ENCODE data around the gene HTR3E. TPM values are rescaled to one million over a fixed set of nuclear protein-coding genes. Genes with fewer than 3 reads are reported as not detected.

HTR3E gene
- total RNA-seq, 1 experiment from 2014 or later: not detected

- no peak overlapping the region for H2AFZ ChIP-seq (ENCODE audit: low read length)
- H2BK120ac ChIP-seq (ENCODE audit: low read depth, low read length, poor library complexity, severe bottlenecking): no peak overlapping the region
- no peak for TF ChIP-seq CTCF (conservative IDR thresholded peaks at IDR 0.05)
- no peaks in the 10 kb centered on the region for H3K27me3 ChIP-seq (ENCODE audit: insufficient read depth, low read length)
- Mint-ChIP-seq H3K27ac (no peak overlapping the region), H3K9me3 (no peaks in the 10 kb centered on the region), H3K27me3 (ENCODE audit: low read depth) (no peaks in the 10 kb centered on the region), H3K36me3 (ENCODE audit: insufficient read depth in 1 of 3, low read depth in 3 of 3) (no peaks in the 10 kb centered on the region), H3K4me1 (peaks cover 11 to 14% of the 10 kb centered on the region in 2 experiments), H3K4me3 (no peak overlapping the region)
- H3K23me2 ChIP-seq (ENCODE audit: insufficient read length, low read depth, low read length, poor library complexity, severe bottlenecking): no peaks in the 10 kb centered on the region
- no peak overlapping the region for H4K8ac ChIP-seq (replicated peaks; ENCODE audit: insufficient read length, low read depth, low read length)
- no peak overlapping the region for H3K14ac ChIP-seq (ENCODE audit: insufficient read depth, low read length)
- WGBS (ENCODE audit: extremely low coverage, insufficient read length, low lambda C conversion rate): no CpG with 5 or more reads among the region's 10 CpGs
- H3K27ac ChIP-seq (ENCODE audit: insufficient read length, low read depth, low read length): no peak overlapping the region
- H3K23ac ChIP-seq (ENCODE audit: insufficient read length, low read depth, low read length): no peak overlapping the region
- no peak overlapping the region for H3K18ac ChIP-seq (ENCODE audit: insufficient read length, low read depth, low read length)
- no peak overlapping the region for H2BK5ac ChIP-seq (ENCODE audit: insufficient read length, low read length)
- H3K9ac ChIP-seq (ENCODE audit: extremely low read depth, insufficient read length, low read length): no peak overlapping the region
- no peaks in the 10 kb centered on the region for H4K20me1 ChIP-seq (ENCODE audit: control insufficient read depth, insufficient read depth, insufficient read length)
- H3K9me3 ChIP-seq (ENCODE audit: control insufficient read depth, low read depth, low read length): no peaks in the 10 kb centered on the region
- no peak overlapping the region for H3K4me2 ChIP-seq (ENCODE audit: insufficient read depth, insufficient read length, low read length)
- no peak overlapping the region for H3K56ac ChIP-seq (ENCODE audit: insufficient read length, low read depth, low read length)
- H3K4ac ChIP-seq (ENCODE audit: low read depth, low read length): no peak overlapping the region
- no peak overlapping the region for H2BK15ac ChIP-seq (ENCODE audit: low read depth, low read length)
- H4K91ac ChIP-seq (ENCODE audit: insufficient read length, low read depth, low read length): no peak overlapping the region
- H4K5ac ChIP-seq (ENCODE audit: insufficient read length, low read depth, low read length): no peak overlapping the region
- no peak overlapping the region for H2BK20ac ChIP-seq (ENCODE audit: low read depth, low read length, poor library complexity, severe bottlenecking)
- H3K79me1 ChIP-seq (ENCODE audit: insufficient read depth, low read depth, low read length, poor library complexity, severe bottlenecking): no peaks in the 10 kb centered on the region
- no peak overlapping the region for H2AK5ac ChIP-seq (ENCODE audit: insufficient read length, low read length)
- no peak overlapping the region for H3T11ph ChIP-seq (ENCODE audit: low read length)
- no peak for DNase-seq
- no peak overlapping the region for H2BK12ac ChIP-seq (ENCODE audit: insufficient read length, low read depth, low read length)
- no peaks in the 10 kb centered on the region for H3K79me2 ChIP-seq (ENCODE audit: insufficient read depth, low read length)
- H3K4me1 ChIP-seq (ENCODE audit: insufficient read depth, low read length): peaks cover 4% of the 10 kb centered on the region; the same call in 1 of the 2 replicates
Measured at GRCh38 chr3:184082034-184082433, 14.8 kb upstream of the HTR3E start.
